Neuronal stem cell (in vitro differentiated cells): ENCODE measurements around the gene HSD3B2.

ENCODE experiments used
- DNase-seq: peaks from one replicate; pipeline ENCODE4 v3.0.0-alpha.2; 2013; ENCODE audit warnings: low spot score
- H2AFZ ChIP-seq: one replicate; pipeline ENCODE4 v1.6.1; 2013; ENCODE audit warnings: mild to moderate bottlenecking, low read length, inconsistent platforms
- H2AK5ac ChIP-seq: 2 replicates; pipeline ENCODE4 v1.6.1; 2013; ENCODE audit warnings: low read depth, mild to moderate bottlenecking, inconsistent platforms, low read length, moderate library complexity, mixed read lengths
- H2BK120ac ChIP-seq: 2 replicates; pipeline ENCODE4 v1.6.1; 2013; ENCODE audit warnings: low read depth, mild to moderate bottlenecking, inconsistent platforms, low read length, moderate library complexity, mixed read lengths
- H2BK12ac ChIP-seq: one replicate; pipeline ENCODE4 v1.6.1; 2013; ENCODE audit warnings: low read length, inconsistent platforms
- H2BK15ac ChIP-seq: 2 replicates; pipeline ENCODE4 v1.6.1; 2013; ENCODE audit warnings: mild to moderate bottlenecking, low read length, inconsistent platforms, mixed read lengths
- H2BK5ac ChIP-seq: one replicate; pipeline ENCODE4 v1.6.1; 2013; ENCODE audit warnings: inconsistent platforms, mild to moderate bottlenecking, low read length, moderate library complexity
- H3K14ac ChIP-seq: one replicate; pipeline ENCODE4 v1.6.1; 2013; ENCODE audit warnings: low read length, inconsistent platforms
- H3K18ac ChIP-seq: 2 replicates; pipeline ENCODE4 v1.6.1; 2013; ENCODE audit warnings: low read length, inconsistent platforms
- H3K23ac ChIP-seq: 2 replicates; pipeline ENCODE4 v1.6.1; 2013; ENCODE audit warnings: low read depth, mild to moderate bottlenecking, mixed read lengths, low read length, inconsistent platforms; ENCODE audit not compliant: poor library complexity
- H3K27ac ChIP-seq: replicated peaks from 3 replicates; pipeline ENCODE4 v1.5.1; 2013; ENCODE audit warnings: low read length, inconsistent platforms
- H3K27me3 ChIP-seq, 3 experiments: 2 replicates each; pipeline ENCODE4 v1.6.1; 2013; ENCODE audit warnings: low read length in 3 of 3, mild to moderate bottlenecking in 2 of 3, inconsistent platforms in 1 of 3, low read depth in 1 of 3, mixed read lengths in 1 of 3, moderate library complexity in 1 of 3; ENCODE audit not compliant: control insufficient read depth in 3 of 3, insufficient read depth in 3 of 3
- H3K36me3 ChIP-seq, 2 donors: replicated peaks in 1 of 2; 2 replicates each; pipeline ENCODE4 v1.6.1; 2013; ENCODE audit warnings: low read length in 2 of 2; ENCODE audit not compliant: control insufficient read depth in 2 of 2, insufficient read depth in 2 of 2
- H3K4ac ChIP-seq: 2 replicates; pipeline ENCODE4 v1.6.1; 2013; ENCODE audit warnings: inconsistent platforms, mild to moderate bottlenecking, low read length, moderate library complexity
- H3K4me1 ChIP-seq, 2 donors: 1 replicate in 1 of 2; 2 replicates in 1 of 2; pipeline ENCODE4 v1.6.1; 2013; ENCODE audit warnings: low read length in 2 of 2, low read depth in 1 of 2; ENCODE audit not compliant: control insufficient read depth in 2 of 2, insufficient read depth in 1 of 2
- H3K4me2 ChIP-seq: one replicate; pipeline ENCODE4 v1.6.1; 2013; ENCODE audit warnings: mild to moderate bottlenecking, low read length, inconsistent platforms; ENCODE audit not compliant: insufficient read depth, poor library complexity, severe bottlenecking
- H3K4me3 ChIP-seq, 2 donors: 2 replicates each; pipeline ENCODE4 v1.5.1; 2013; ENCODE audit warnings: low read length in 2 of 2, mild to moderate bottlenecking in 2 of 2, inconsistent platforms in 1 of 2, moderate library complexity in 1 of 2
- H3K79me1 ChIP-seq: one replicate; pipeline ENCODE4 v1.6.1; 2013; ENCODE audit warnings: low read depth, mild to moderate bottlenecking, inconsistent platforms, low read length, moderate library complexity
- H3K9ac ChIP-seq: one replicate; pipeline ENCODE4 v1.6.1; 2013; ENCODE audit warnings: mild to moderate bottlenecking, low read depth, low read length, inconsistent platforms; ENCODE audit not compliant: poor library complexity
- H3K9me3 ChIP-seq, 2 donors: replicated peaks in 1 of 2; 2 replicates each; pipeline versions ENCODE3 to v1.6.1; 2013; ENCODE audit warnings: low read length in 2 of 2, mild to moderate bottlenecking in 2 of 2, inconsistent platforms in 1 of 2, low read depth in 1 of 2, mixed read lengths in 1 of 2, moderate library complexity in 1 of 2; ENCODE audit not compliant: control insufficient read depth in 2 of 2, insufficient read depth in 1 of 2
- H4K8ac ChIP-seq: one replicate; pipeline ENCODE4 v1.6.1; 2013; ENCODE audit warnings: low read depth, mild to moderate bottlenecking, inconsistent platforms, low read length, moderate library complexity
- H4K91ac ChIP-seq: one replicate; pipeline ENCODE4 v1.6.1; 2013; ENCODE audit warnings: low read length, low read depth, mild to moderate bottlenecking, inconsistent platforms; ENCODE audit not compliant: poor library complexity
- WGBS, 2 donors: extraction: QIAGEN DNeasy Blood & Tissue Kit; methylation state at CpG; one replicate each; pipeline ENCODE4 v1.1.7; 2013; ENCODE audit warnings: missing lambda C conversion rate in 2 of 2, mixed read lengths in 1 of 2; ENCODE audit not compliant: insufficient read length in 2 of 2, insufficient replicate concordance in 1 of 2; ENCODE audit errors: extremely low coverage in 2 of 2; 5-methylcytosine and 5-hydroxymethylcytosine counted together

Gene HSD3B2

GRCh38 chr1:119466445-119466844, 51.5 kb downstream of the HSD3B2 start:
- H3K79me1 ChIP-seq: no peaks in the 10 kb centered on the region
- DNase-seq: no peak
- no peak overlapping the region for H3K4me3 ChIP-seq
- no peak overlapping the region for H2BK15ac ChIP-seq
- H2BK12ac ChIP-seq: no peak overlapping the region
- no peaks in the 10 kb centered on the region for H3K36me3 ChIP-seq
- no peaks in the 10 kb centered on the region for H3K27me3 ChIP-seq
- no peak overlapping the region for H3K14ac ChIP-seq
- no peak overlapping the region for H2BK120ac ChIP-seq
- no CpG with 5 or more reads among the region's 2 CpGs for WGBS, 2 donors
- H2BK5ac ChIP-seq: no peak overlapping the region
- H4K8ac ChIP-seq: no peak overlapping the region
- H3K9ac ChIP-seq: no peak overlapping the region
- H4K91ac ChIP-seq: no peak overlapping the region
- no peak overlapping the region for H3K27ac ChIP-seq
- no peak overlapping the region for H3K23ac ChIP-seq
- H3K4ac ChIP-seq: no peak overlapping the region
- no peaks in the 10 kb centered on the region for H3K9me3 ChIP-seq
- no peaks in the 10 kb centered on the region for H3K4me1 ChIP-seq
- no peak overlapping the region for H3K18ac ChIP-seq
- no peak overlapping the region for H2AFZ ChIP-seq
- no peak overlapping the region for H3K4me2 ChIP-seq
- H2AK5ac ChIP-seq: no peak overlapping the region

GRCh38 chr1:119467219-119467618, 52.3 kb downstream of the HSD3B2 start:
- Histone ChIP-seq H2BK15ac (no peak overlapping the region), H3K4me1 (no peaks in the 10 kb centered on the region), H4K91ac (no peak overlapping the region), H3K9me3 (no peaks in the 10 kb centered on the region), H3K9ac (no peak overlapping the region), H3K36me3 (no peaks in the 10 kb centered on the region), H3K4me2 (no peak overlapping the region), H3K23ac (no peak overlapping the region), H3K4me3 (no peak overlapping the region), H2BK12ac (no peak overlapping the region), H2BK120ac (no peak overlapping the region), H3K27ac (no peak overlapping the region), H3K4ac (no peak overlapping the region), H2AK5ac (no peak overlapping the region), H3K79me1 (no peaks in the 10 kb centered on the region), H3K27me3 (peaks cover 0 to 5% (median 0%) of the 10 kb centered on the region in 3 experiments), H3K14ac (no peak overlapping the region), H3K18ac (no peak overlapping the region), H4K8ac (no peak overlapping the region), H2AFZ (no peak overlapping the region), H2BK5ac (no peak overlapping the region)
- no peak for DNase-seq
- WGBS, 2 donors: no CpG with 5 or more reads among the region's 1 CpG

GRCh38 chr1:119467857-119468668, 53.1 kb downstream of the HSD3B2 start:
- Histone ChIP-seq H2BK12ac (no peak overlapping the region), H4K8ac (no peak overlapping the region), H3K14ac (no peak overlapping the region), H2BK120ac (no peak overlapping the region), H2BK5ac (no peak overlapping the region), H3K27ac (no peak overlapping the region), H3K27me3 (peaks cover 0 to 7% (median 0%) of the 10 kb centered on the region in 3 experiments), H3K23ac (no peak overlapping the region), H3K9me3 (no peaks in the 10 kb centered on the region), H3K4me3 (no peak overlapping the region), H3K18ac (no peak overlapping the region), H2AK5ac (no peak overlapping the region), H3K9ac (no peak overlapping the region), H3K4me2 (no peak overlapping the region), H3K4me1 (no peaks in the 10 kb centered on the region), H2AFZ (no peak overlapping the region), H4K91ac (no peak overlapping the region), H2BK15ac (no peak overlapping the region), H3K79me1 (no peaks in the 10 kb centered on the region), H3K36me3 (no peaks in the 10 kb centered on the region), H3K4ac (no peak overlapping the region)
- no peak for DNase-seq
- 100% methylated on average over 1 of the region's 4 CpGs; no CpG with 5 or more reads in 1 of the 2 donors for WGBS, 2 donors

GRCh38 chr1:119469741-119470140, 54.8 kb downstream of the HSD3B2 start:
- Histone ChIP-seq H2AFZ (no peak overlapping the region), H3K4me2 (no peak overlapping the region), H3K4me1 (no peaks in the 10 kb centered on the region), H3K27ac (no peak overlapping the region), H3K79me1 (no peaks in the 10 kb centered on the region), H3K14ac (no peak overlapping the region), H4K91ac (no peak overlapping the region), H3K9ac (no peak overlapping the region), H3K9me3 (no peaks in the 10 kb centered on the region), H4K8ac (no peak overlapping the region), H3K18ac (no peak overlapping the region), H3K4ac (no peak overlapping the region), H3K4me3 (no peak overlapping the region), H3K23ac (no peak overlapping the region), H2BK5ac (no peak overlapping the region), H2AK5ac (no peak overlapping the region), H2BK15ac (no peak overlapping the region), H3K27me3 (peaks cover 0 to 10% (median 0%) of the 10 kb centered on the region in 3 experiments), H3K36me3 (no peaks in the 10 kb centered on the region), H2BK12ac (no peak overlapping the region), H2BK120ac (no peak overlapping the region)
- no peak for DNase-seq
- no CpG with 5 or more reads among the region's 1 CpG for WGBS, 2 donors
